ENCODE measurements around the gene TEC. TPM values are rescaled to one million over a fixed set of nuclear protein-coding genes. Genes with fewer than 3 reads are reported as not detected.
"Not testable (repeated sequence)": the region's sequence is repeated elsewhere in the genome, so short reads cannot be mapped to it uniquely, and the experiment has no call there.

Gene TEC
- total RNA-seq (2014; rRNA removed; shearing (Covaris generic)): 0.06 TPM in 1 of 2 replicates, not detected in the other

GRCh38 chr4:48268956-48269860 lies at the start of gene TEC:
TSS of gene TEC (minus strand) at chr4:48269838. CDS start at chr4:48228614, 41,224 bp downstream.
- no peak for DNase-seq (ENCODE audit: low spot score)

GRCh38 chr4:48315728-48316630 lies 46.3 kb upstream of the TEC start:
- peak; percentile 67 for DNase-seq (ENCODE audit: low spot score)

- not testable (repeated sequence) for DNase-seq (ENCODE audit: low spot score)
These were observed 45.1 kb upstream of the TEC start for GRCh38 chr4:48314746-48315145.

GRCh38 chr4:48311896-48312295 lies 42.3 kb upstream of the TEC start:
- DNase-seq (ENCODE audit: low spot score): no peak

GRCh38 chr4:48308901-48309300 lies 39.3 kb upstream of the TEC start:
- DNase-seq (ENCODE audit: low spot score): no peak

- DNase-seq (ENCODE audit: low spot score): no peak
These were observed 37.9 kb upstream of the TEC start for GRCh38 chr4:48307528-48307927.

- DNase-seq (ENCODE audit: low spot score): no peak
These were observed 35.9 kb upstream of the TEC start for GRCh38 chr4:48305508-48305907.

- no peak for DNase-seq (ENCODE audit: low spot score)
These were observed 30.4 kb upstream of the TEC start for GRCh38 chr4:48300004-48300403.

- DNase-seq (ENCODE audit: low spot score): no peak
These were observed 29.9 kb upstream of the TEC start for GRCh38 chr4:48299560-48299959.

GRCh38 chr4:48297256-48297846 lies 27.7 kb upstream of the TEC start:
- no peak for DNase-seq (ENCODE audit: low spot score)

GRCh38 chr4:48296365-48296764 lies 26.7 kb upstream of the TEC start:
- no peak for DNase-seq (ENCODE audit: low spot score)

GRCh38 chr4:48295116-48295515 lies 25.5 kb upstream of the TEC start:
- no peak for DNase-seq (ENCODE audit: low spot score)

GRCh38 chr4:48292218-48292790 lies 22.7 kb upstream of the TEC start:
- not testable (repeated sequence) for DNase-seq (ENCODE audit: low spot score)

GRCh38 chr4:48290146-48290772 lies 20.6 kb upstream of the TEC start:
- peak; percentile 42 for DNase-seq (ENCODE audit: low spot score)

GRCh38 chr4:48286060-48286459 lies 16.4 kb upstream of the TEC start:
- DNase-seq (ENCODE audit: low spot score): not testable (repeated sequence)

GRCh38 chr4:48285640-48286039 lies 16.0 kb upstream of the TEC start:
- DNase-seq (ENCODE audit: low spot score): not testable (repeated sequence)

- no peak for DNase-seq (ENCODE audit: low spot score)
These were observed 6.0 kb upstream of the TEC start for GRCh38 chr4:48275686-48276085.

GRCh38 chr4:48275247-48275646 lies 5.6 kb upstream of the TEC start:
- peak; percentile 26 for DNase-seq (ENCODE audit: low spot score)

- DNase-seq (ENCODE audit: low spot score): no peak
These were observed 2.0 kb upstream of the TEC start for GRCh38 chr4:48271626-48272025.

GRCh38 chr4:48270951-48271473 lies 1.4 kb upstream of the TEC start:
- no peak for DNase-seq (ENCODE audit: low spot score)

- DNase-seq (ENCODE audit: low spot score): no peak
These were observed 872 bp upstream of the TEC start for GRCh38 chr4:48270523-48270897.
